Fibroblast of the aortic adventitia (primary cell): ENCODE measurements around the gene APC. TPM values are rescaled to one million over a fixed set of nuclear protein-coding genes. Genes with fewer than 3 reads are reported as not detected.

Source experiments
- DNase-seq: peaks from one replicate; pipeline ENCODE4 v3.0.0-alpha.2; 2010; ENCODE audit warnings: low read depth
- H3K4me3 ChIP-seq: 2 replicates; pipeline ENCODE4 v1.5.1; 2011; ENCODE audit warnings: low read depth, mild to moderate bottlenecking, control low read depth, low read length, moderate library complexity
- CTCF ChIP-seq: IDR thresholded peaks from 2 replicates; pipeline ENCODE4 v1.5.1; 2011; ENCODE audit warnings: mild to moderate bottlenecking, low read length, control low read depth, inconsistent platforms; ENCODE audit not compliant: insufficient read depth
- total RNA-seq: library from RNA; depleted of rRNA; stranded (reverse); fragments of >200 nt; gene quantifications from 2 replicates; pipeline ENCODE4 v1.2.3, GENCODE V29; 2012; ENCODE audit warnings: low replicate concordance

The APC gene
- total RNA-seq, 1 donor = 61.7 TPM

GRCh38 chr5:112793201-112793600 lies 55.5 kb downstream of the APC start:
- TF ChIP-seq CTCF = no peak
- DNase-seq = no peak

GRCh38 chr5:112794410-112794809 lies 56.7 kb downstream of the APC start:
- no peak for TF ChIP-seq CTCF
- no peak overlapping the region for H3K4me3 ChIP-seq
- no peak for DNase-seq

More at GRCh38 chr5:112793201-112793600, 55.5 kb downstream of the APC start:
- H3K4me3 ChIP-seq = no peak overlapping the region

GRCh38 chr5:112795342-112795741 lies 57.7 kb downstream of the APC start:
- H3K4me3 ChIP-seq = no peak overlapping the region
- TF ChIP-seq CTCF = no peak
- DNase-seq = no peak

GRCh38 chr5:112795944-112796678 lies 58.4 kb downstream of the APC start:
- DNase-seq = no peak
- H3K4me3 ChIP-seq = no peak overlapping the region
- no peak for TF ChIP-seq CTCF

GRCh38 chr5:112799661-112800060 lies 62.0 kb downstream of the APC start:
- no peak for DNase-seq
- no peak overlapping the region for H3K4me3 ChIP-seq
- TF ChIP-seq CTCF = no peak

- TF ChIP-seq CTCF = no peak
These were observed 63.2 kb downstream of the APC start for GRCh38 chr5:112800891-112801290.

GRCh38 chr5:112811023-112811422 lies 73.3 kb downstream of the APC start:
- TF ChIP-seq CTCF = no peak
- DNase-seq = no peak
- H3K4me3 ChIP-seq = no peak overlapping the region

More at GRCh38 chr5:112800891-112801290, 63.2 kb downstream of the APC start:
- no peak for DNase-seq
- no peak overlapping the region for H3K4me3 ChIP-seq
